ENCODE data around the gene PHTF1. TPM values are rescaled to one million over a fixed set of nuclear protein-coding genes. Genes with fewer than 3 reads are reported as not detected.

PHTF1 gene
- total and polyA plus RNA-seq, 2 of the 4 experiments (the other 2 are of a cell fraction) = 9.6 to 13.3 TPM

DNA sequence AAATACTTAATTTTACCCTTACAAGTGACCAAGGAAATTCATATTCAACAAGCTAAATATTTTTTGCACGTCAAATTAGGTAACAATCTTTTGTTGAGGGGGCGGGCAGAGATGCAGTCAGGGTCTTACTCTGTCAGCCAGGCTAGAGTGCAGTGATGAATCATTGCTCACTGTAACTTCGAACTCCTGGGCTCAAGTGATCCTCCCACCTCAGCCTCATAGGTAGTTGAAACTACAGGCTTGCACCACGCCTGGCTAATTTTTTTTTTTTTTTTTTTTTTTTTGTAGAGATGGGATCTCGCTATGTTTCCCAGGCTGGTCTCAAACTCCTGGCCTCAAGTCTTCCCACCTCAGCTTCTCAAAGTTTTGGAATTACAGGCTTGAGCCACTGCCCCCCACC, 26.5 kb downstream of the PHTF1 start:
- in situ Hi-C loops (cut with MboI; ENCODE audit: low sequenced_read_pairs) (no loop called here), dilution Hi-C loops (cut with HindIII; ENCODE audit: low sequenced_read_pairs, unreplicated experiment) (no loop called here), intact Hi-C loops (cut with micrococcal nuclease) (no loop called here)
- Histone ChIP-seq H3K79me1 (ENCODE audit: low read depth in 1 of 2, low read length in 2 of 2) (peaks cover 0 to 3% of the 10 kb centered on the region in 2 experiments; a peak in 1 of 4 replicates), H3K4me3 (ENCODE audit: insufficient read depth, low read depth, low read length) (no peak overlapping the region), H2BK20ac (ENCODE audit: low read depth, low read length) (no peak overlapping the region), H3K9me1 (ENCODE audit: insufficient read depth, low read length) (no peaks in the 10 kb centered on the region), H3K18ac (ENCODE audit: low read depth, low read length) (no peak overlapping the region), H3K4me1 (ENCODE audit: control insufficient read depth, insufficient read depth, low read length) (no peaks in the 10 kb centered on the region), H3K4ac (ENCODE audit: low read depth, low read length) (no peak overlapping the region), H3K27ac (ENCODE audit: insufficient read depth, low read length) (no peak overlapping the region), H3K23ac (ENCODE audit: low read depth, low read length) (no peak overlapping the region), H3K36me3 (ENCODE audit: control insufficient read depth, insufficient read depth, low read length) (peaks cover 13% of the 10 kb centered on the region), H3K27me3 (ENCODE audit: control insufficient read depth, insufficient read depth, low read length) (no peaks in the 10 kb centered on the region), H3K9ac (ENCODE audit: low read depth, low read length) (no peak overlapping the region), H3K14ac (replicated peaks; ENCODE audit: low read depth, low read length) (no peak overlapping the region), H2AK5ac (ENCODE audit: low read depth, low read length) (no peak overlapping the region), H4K8ac (ENCODE audit: low read depth in 2 of 2, low read length in 2 of 2) (no peak overlapping the region), H2BK120ac (ENCODE audit: low read depth, low read length) (no peak overlapping the region), H3K9me3 (ENCODE audit: control insufficient read depth, insufficient read depth, low read length) (no peaks in the 10 kb centered on the region), H3K56ac (ENCODE audit: extremely low read depth, insufficient read depth, low read length) (no peak overlapping the region), H4K20me1 (ENCODE audit: insufficient read depth, low read length) (no peaks in the 10 kb centered on the region), H3K4me2 (ENCODE audit: low read depth, low read length) (no peak overlapping the region), H4K5ac (ENCODE audit: low read depth, low read length) (no peak overlapping the region), H2AK9ac (replicated peaks; ENCODE audit: low read depth, low read length, poor library complexity) (no peak overlapping the region), H2BK5ac (ENCODE audit: low read depth, low read length, poor library complexity, severe bottlenecking) (no peak overlapping the region), H2AFZ (replicated peaks; ENCODE audit: low read length, poor library complexity) (no peak overlapping the region), H2BK15ac (ENCODE audit: low read depth, low read length) (no peak overlapping the region), H4K91ac (ENCODE audit: insufficient read depth, low read depth, low read length) (no peak overlapping the region)
- no TSS peak for BruUV-seq (replicated peaks)
- ChIA-PET CTCF (no interaction called here), POLR2A (ENCODE audit: unreplicated experiment) (no interaction called here)
- ATAC-seq (ENCODE audit: low read depth) (no peak), DNase-seq (no peak)
- TF ChIP-seq, protein P1, sequence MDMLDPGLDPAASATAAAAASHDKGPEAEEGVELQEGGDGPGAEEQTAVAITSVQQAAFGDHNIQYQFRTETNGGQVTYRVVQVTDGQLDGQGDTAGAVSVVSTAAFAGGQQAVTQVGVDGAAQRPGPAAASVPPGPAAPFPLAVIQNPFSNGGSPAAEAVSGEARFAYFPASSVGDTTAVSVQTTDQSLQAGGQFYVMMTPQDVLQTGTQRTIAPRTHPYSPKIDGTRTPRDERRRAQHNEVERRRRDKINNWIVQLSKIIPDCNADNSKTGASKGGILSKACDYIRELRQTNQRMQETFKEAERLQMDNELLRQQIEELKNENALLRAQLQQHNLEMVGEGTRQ (IDR thresholded peaks at IDR 0.05; ENCODE audit: low read depth, low read length) = no peak
- TF ChIP-seq MAFK (IDR thresholded peaks at IDR 0.05; ENCODE audit: low read depth, low read length) (no peak), POLR2A (IDR thresholded peaks at IDR 0.05; ENCODE audit: low read depth, low read length) (no peak), BHLHE40 (IDR thresholded peaks at IDR 0.05; ENCODE audit: low read depth, low read length) (no peak), RCOR1 (IDR thresholded peaks at IDR 0.05; ENCODE audit: insufficient replicate concordance, low read length) (no peak), MAZ (IDR thresholded peaks at IDR 0.05; ENCODE audit: borderline replicate concordance, low read depth, low read length) (no peak), NFE2L2 (IDR thresholded peaks at IDR 0.05; ENCODE audit: low read depth, low read length) (no peak), RAD21 (IDR thresholded peaks at IDR 0.05; ENCODE audit: low read length) (no peak), FOS (IDR thresholded peaks at IDR 0.05; ENCODE audit: low read depth, low read length) (no peak), CEBPB (IDR thresholded peaks at IDR 0.05; ENCODE audit: low read depth, low read length) (no peak), CHD1 (IDR thresholded peaks at IDR 0.05; ENCODE audit: low read depth, low read length) (no peak), MXI1 (IDR thresholded peaks at IDR 0.05; ENCODE audit: borderline replicate concordance, low read depth, low read length) (no peak), SMC3 (IDR thresholded peaks at IDR 0.05; ENCODE audit: low read depth, low read length) (no peak)
- TF ChIP-seq, protein P2, sequence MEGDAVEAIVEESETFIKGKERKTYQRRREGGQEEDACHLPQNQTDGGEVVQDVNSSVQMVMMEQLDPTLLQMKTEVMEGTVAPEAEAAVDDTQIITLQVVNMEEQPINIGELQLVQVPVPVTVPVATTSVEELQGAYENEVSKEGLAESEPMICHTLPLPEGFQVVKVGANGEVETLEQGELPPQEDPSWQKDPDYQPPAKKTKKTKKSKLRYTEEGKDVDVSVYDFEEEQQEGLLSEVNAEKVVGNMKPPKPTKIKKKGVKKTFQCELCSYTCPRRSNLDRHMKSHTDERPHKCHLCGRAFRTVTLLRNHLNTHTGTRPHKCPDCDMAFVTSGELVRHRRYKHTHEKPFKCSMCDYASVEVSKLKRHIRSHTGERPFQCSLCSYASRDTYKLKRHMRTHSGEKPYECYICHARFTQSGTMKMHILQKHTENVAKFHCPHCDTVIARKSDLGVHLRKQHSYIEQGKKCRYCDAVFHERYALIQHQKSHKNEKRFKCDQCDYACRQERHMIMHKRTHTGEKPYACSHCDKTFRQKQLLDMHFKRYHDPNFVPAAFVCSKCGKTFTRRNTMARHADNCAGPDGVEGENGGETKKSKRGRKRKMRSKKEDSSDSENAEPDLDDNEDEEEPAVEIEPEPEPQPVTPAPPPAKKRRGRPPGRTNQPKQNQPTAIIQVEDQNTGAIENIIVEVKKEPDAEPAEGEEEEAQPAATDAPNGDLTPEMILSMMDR (conservative IDR thresholded peaks at IDR 0.05; ENCODE audit: low read depth, low read length) = no peak
- TF ChIP-seq, protein P3, sequence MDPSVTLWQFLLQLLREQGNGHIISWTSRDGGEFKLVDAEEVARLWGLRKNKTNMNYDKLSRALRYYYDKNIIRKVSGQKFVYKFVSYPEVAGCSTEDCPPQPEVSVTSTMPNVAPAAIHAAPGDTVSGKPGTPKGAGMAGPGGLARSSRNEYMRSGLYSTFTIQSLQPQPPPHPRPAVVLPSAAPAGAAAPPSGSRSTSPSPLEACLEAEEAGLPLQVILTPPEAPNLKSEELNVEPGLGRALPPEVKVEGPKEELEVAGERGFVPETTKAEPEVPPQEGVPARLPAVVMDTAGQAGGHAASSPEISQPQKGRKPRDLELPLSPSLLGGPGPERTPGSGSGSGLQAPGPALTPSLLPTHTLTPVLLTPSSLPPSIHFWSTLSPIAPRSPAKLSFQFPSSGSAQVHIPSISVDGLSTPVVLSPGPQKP (IDR thresholded peaks at IDR 0.05; ENCODE audit: borderline replicate concordance, low read depth, low read length) = no peak
- no CpG with 5 or more reads among the region's 5 CpGs for WGBS, 2 experiments (ENCODE audit: extremely low coverage in 2 of 2, insufficient read length in 1 of 2)
